ENCODE measurements around the gene CCDC68.

The CCDC68 gene

GRCh38 chr18:54983791-54984190, 24.5 kb upstream of the CCDC68 start:
- H3K4me1 ChIP-seq (ENCODE audit: control insufficient read depth, insufficient read depth, low read length), result peaks cover 3% of the 10 kb centered on the region; the same call in 1 of the 2 replicates
- no peak overlapping the region for H3K27ac ChIP-seq (ENCODE audit: extremely low read depth, low read depth, low read length)
- CTCF ChIA-PET, result interaction anchor here (0.5 to 3.1 kb wide), 28 partner anchors 10 to 1592 kb away, joined by 3 to 33 read pairs (median 4); no protein-coding TSS in a partner anchor
- H3K36me3 ChIP-seq (ENCODE audit: control insufficient read depth in 2 of 2, insufficient read depth in 1 of 2, low read length in 2 of 2), result no peaks in the 10 kb centered on the region
- H3K4me3 ChIP-seq (ENCODE audit: low read depth, low read length), result no peak overlapping the region
- H3K9me3 ChIP-seq (ENCODE audit: control insufficient read depth, insufficient read depth, low read depth, low read length), result no peaks in the 10 kb centered on the region
- POLR2A ChIA-PET, result interaction anchor here (0.7 kb wide), 1 partner anchor 486 kb away, joined by 5 read pairs; no protein-coding TSS in a partner anchor
- TF ChIP-seq ZNF2 (tag by site-specific recombination; IDR thresholded peaks at IDR 0.05), result no peak
- TF ChIP-seq KLF8 (tag by site-specific recombination; IDR thresholded peaks at IDR 0.05), result no peak
- TF ChIP-seq ZNF350 (tag by site-specific recombination; IDR thresholded peaks at IDR 0.05), result no peak
- no peak for TF ChIP-seq ZNF561 (tag by site-specific recombination; IDR thresholded peaks at IDR 0.05; ENCODE audit: borderline replicate concordance)
- no peak for TF ChIP-seq HOXC10 (CRISPR knock-in tag; IDR thresholded peaks at IDR 0.05)
- TF ChIP-seq ZNF704 (tag by site-specific recombination; IDR thresholded peaks at IDR 0.05), result no peak
- TF ChIP-seq, protein P1, sequence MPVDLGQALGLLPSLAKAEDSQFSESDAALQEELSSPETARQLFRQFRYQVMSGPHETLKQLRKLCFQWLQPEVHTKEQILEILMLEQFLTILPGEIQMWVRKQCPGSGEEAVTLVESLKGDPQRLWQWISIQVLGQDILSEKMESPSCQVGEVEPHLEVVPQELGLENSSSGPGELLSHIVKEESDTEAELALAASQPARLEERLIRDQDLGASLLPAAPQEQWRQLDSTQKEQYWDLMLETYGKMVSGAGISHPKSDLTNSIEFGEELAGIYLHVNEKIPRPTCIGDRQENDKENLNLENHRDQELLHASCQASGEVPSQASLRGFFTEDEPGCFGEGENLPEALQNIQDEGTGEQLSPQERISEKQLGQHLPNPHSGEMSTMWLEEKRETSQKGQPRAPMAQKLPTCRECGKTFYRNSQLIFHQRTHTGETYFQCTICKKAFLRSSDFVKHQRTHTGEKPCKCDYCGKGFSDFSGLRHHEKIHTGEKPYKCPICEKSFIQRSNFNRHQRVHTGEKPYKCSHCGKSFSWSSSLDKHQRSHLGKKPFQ (tag by site-specific recombination; IDR thresholded peaks at IDR 0.05), result no peak

DNA sequence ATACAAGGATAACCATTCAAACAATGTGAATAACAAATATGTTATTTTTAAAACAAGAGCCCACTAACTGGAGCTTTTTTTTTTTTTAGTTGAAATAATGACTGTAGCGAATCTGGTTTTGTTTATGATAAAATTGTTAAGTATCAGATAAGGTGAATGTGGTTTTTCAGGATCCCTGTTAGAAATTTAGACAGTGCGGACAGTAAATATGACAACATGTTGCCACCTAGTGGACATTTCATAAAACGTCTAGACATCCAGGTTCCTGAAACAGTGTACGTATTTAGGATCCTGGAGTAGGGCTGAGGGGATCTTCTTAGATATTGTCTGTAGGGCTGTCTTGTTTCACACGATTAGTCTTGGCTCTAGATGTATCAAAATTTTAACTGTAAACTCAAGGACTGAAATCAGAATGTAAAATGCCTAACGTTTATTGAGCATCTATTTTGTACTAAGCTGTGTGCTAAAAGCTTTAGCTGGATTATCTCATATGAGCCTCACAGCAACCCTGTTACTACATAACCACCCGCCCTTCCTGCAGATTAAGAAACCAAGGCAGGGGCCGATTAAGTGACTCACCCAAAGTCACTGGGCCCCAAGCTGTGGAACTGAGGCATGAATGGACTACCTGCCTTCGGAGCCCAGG, 23.9 kb upstream of the CCDC68 start:
- no peaks in the 10 kb centered on the region for H3K9me3 ChIP-seq (ENCODE audit: control insufficient read depth, insufficient read depth, low read depth, low read length)
- no peak overlapping the region for H3K4me3 ChIP-seq (ENCODE audit: low read depth, low read length)
- ChIA-PET POLR2A (interaction anchor here (0.7 kb wide), 1 partner anchor 486 kb away, joined by 5 read pairs; no protein-coding TSS in a partner anchor), CTCF (interaction anchor here (0.5 to 3.1 kb wide), 50 partner anchors 9 to 1592 kb away, joined by 3 to 33 read pairs (median 3); no protein-coding TSS in a partner anchor)
- H3K4me1 ChIP-seq (ENCODE audit: control insufficient read depth, insufficient read depth, low read length), result peaks cover 3% of the 10 kb centered on the region; the same call in 1 of the 2 replicates
- peak; percentile 45; the same call in 1 of the 2 replicates for TF ChIP-seq CTCF (tag by site-specific recombination; IDR thresholded peaks at IDR 0.05)
- TF ChIP-seq ZNF664 (tag by site-specific recombination; IDR thresholded peaks at IDR 0.05), result peak; percentile 70; the same call in 1 of the 2 replicates
- peak; percentile 82 for TF ChIP-seq ZNF654 (tag by site-specific recombination; IDR thresholded peaks at IDR 0.05; ENCODE audit: low read depth)
- TF ChIP-seq, protein P2, sequence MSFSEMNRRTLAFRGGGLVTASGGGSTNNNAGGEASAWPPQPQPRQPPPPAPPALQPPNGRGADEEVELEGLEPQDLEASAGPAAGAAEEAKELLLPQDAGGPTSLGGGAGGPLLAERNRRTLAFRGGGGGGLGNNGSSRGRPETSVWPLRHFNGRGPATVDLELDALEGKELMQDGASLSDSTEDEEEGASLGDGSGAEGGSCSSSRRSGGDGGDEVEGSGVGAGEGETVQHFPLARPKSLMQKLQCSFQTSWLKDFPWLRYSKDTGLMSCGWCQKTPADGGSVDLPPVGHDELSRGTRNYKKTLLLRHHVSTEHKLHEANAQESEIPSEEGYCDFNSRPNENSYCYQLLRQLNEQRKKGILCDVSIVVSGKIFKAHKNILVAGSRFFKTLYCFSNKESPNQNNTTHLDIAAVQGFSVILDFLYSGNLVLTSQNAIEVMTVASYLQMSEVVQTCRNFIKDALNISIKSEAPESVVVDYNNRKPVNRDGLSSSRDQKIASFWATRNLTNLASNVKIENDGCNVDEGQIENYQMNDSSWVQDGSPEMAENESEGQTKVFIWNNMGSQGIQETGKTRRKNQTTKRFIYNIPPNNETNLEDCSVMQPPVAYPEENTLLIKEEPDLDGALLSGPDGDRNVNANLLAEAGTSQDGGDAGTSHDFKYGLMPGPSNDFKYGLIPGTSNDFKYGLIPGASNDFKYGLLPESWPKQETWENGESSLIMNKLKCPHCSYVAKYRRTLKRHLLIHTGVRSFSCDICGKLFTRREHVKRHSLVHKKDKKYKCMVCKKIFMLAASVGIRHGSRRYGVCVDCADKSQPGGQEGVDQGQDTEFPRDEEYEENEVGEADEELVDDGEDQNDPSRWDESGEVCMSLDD (tag by site-specific recombination; IDR thresholded peaks at IDR 0.05), result no peak
- no peak for TF ChIP-seq ZNF621 (tag by site-specific recombination; IDR thresholded peaks at IDR 0.05)
- TF ChIP-seq, protein P3, sequence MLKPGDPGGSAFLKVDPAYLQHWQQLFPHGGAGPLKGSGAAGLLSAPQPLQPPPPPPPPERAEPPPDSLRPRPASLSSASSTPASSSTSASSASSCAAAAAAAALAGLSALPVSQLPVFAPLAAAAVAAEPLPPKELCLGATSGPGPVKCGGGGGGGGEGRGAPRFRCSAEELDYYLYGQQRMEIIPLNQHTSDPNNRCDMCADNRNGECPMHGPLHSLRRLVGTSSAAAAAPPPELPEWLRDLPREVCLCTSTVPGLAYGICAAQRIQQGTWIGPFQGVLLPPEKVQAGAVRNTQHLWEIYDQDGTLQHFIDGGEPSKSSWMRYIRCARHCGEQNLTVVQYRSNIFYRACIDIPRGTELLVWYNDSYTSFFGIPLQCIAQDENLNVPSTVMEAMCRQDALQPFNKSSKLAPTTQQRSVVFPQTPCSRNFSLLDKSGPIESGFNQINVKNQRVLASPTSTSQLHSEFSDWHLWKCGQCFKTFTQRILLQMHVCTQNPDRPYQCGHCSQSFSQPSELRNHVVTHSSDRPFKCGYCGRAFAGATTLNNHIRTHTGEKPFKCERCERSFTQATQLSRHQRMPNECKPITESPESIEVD (tag by site-specific recombination; IDR thresholded peaks at IDR 0.05), result peak; percentile 45; the same call in 1 of the 2 replicates
- no peaks in the 10 kb centered on the region for H3K36me3 ChIP-seq (ENCODE audit: control insufficient read depth in 2 of 2, insufficient read depth in 1 of 2, low read length in 2 of 2)
- no peak overlapping the region for H3K27ac ChIP-seq (ENCODE audit: extremely low read depth, low read depth, low read length)

All from HEK293 (cell line).